Mesendoderm (in vitro differentiated cells): ENCODE data around the gene CDK5R1.

Experiments
- DNase-seq: peaks from one replicate; pipeline ENCODE4 v3.0.0; 2013
- H2AK5ac ChIP-seq: 2 replicates; pipeline ENCODE4 v1.6.1; 2013; ENCODE audit warnings: low read length, inconsistent platforms
- H2BK120ac ChIP-seq: 2 replicates; pipeline ENCODE4 v1.6.1; 2013; ENCODE audit warnings: low read depth, mild to moderate bottlenecking, low read length, moderate library complexity, mixed read lengths
- H2BK15ac ChIP-seq: replicated peaks from 2 replicates; pipeline ENCODE4 v1.6.1; 2013; ENCODE audit warnings: low read depth, mild to moderate bottlenecking, moderate library complexity
- H2BK5ac ChIP-seq: 2 replicates; pipeline ENCODE4 v1.6.1; 2013; ENCODE audit warnings: low read length, inconsistent platforms
- H3K18ac ChIP-seq: 2 replicates; pipeline ENCODE4 v1.6.1; 2013; ENCODE audit warnings: mild to moderate bottlenecking, low read length, mixed read lengths
- H3K23ac ChIP-seq: one replicate; pipeline ENCODE4 v1.6.1; 2013; ENCODE audit warnings: low read length
- H3K27ac ChIP-seq: 2 replicates; pipeline ENCODE4 v1.5.1; 2013; ENCODE audit warnings: low read depth, mild to moderate bottlenecking, inconsistent platforms, low read length, moderate library complexity
- H3K27me3 ChIP-seq: 2 replicates; pipeline ENCODE4 v1.6.1; 2013; ENCODE audit warnings: low read length, control low read depth, mild to moderate bottlenecking, inconsistent platforms; ENCODE audit not compliant: insufficient read depth, poor library complexity
- H3K36me3 ChIP-seq: 2 replicates; pipeline ENCODE4 v1.6.1; 2013; ENCODE audit warnings: low read length, inconsistent platforms; ENCODE audit not compliant: control insufficient read depth, insufficient read depth
- H3K4ac ChIP-seq: one replicate; pipeline ENCODE4 v1.6.1; 2013; ENCODE audit warnings: low read depth, mild to moderate bottlenecking, low read length, moderate library complexity
- H3K4me1 ChIP-seq: 2 replicates; pipeline ENCODE4 v1.6.1; 2013; ENCODE audit warnings: low read depth, low read length, inconsistent platforms; ENCODE audit not compliant: control insufficient read depth
- H3K4me2 ChIP-seq: 2 replicates; pipeline ENCODE4 v1.6.1; 2013; ENCODE audit warnings: low read length
- H3K4me3 ChIP-seq: 2 replicates; pipeline ENCODE4 v1.5.1; 2013; ENCODE audit warnings: mild to moderate bottlenecking, low read length
- H3K56ac ChIP-seq: one replicate; pipeline ENCODE4 v1.6.1; 2013; ENCODE audit warnings: low read length
- H3K79me1 ChIP-seq: 2 replicates; pipeline ENCODE4 v1.6.1; 2013; ENCODE audit warnings: low read length, inconsistent platforms
- H3K79me2 ChIP-seq: 2 replicates; pipeline ENCODE4 v1.6.1; 2013; ENCODE audit warnings: mild to moderate bottlenecking, low read length; ENCODE audit not compliant: control insufficient read depth, insufficient read depth
- H3K9ac ChIP-seq: 2 replicates; pipeline ENCODE4 v1.6.1; 2013; ENCODE audit warnings: low read length, inconsistent platforms
- H4K5ac ChIP-seq: one replicate; pipeline ENCODE4 v1.6.1; 2013; ENCODE audit warnings: low read length
- H4K8ac ChIP-seq: one replicate; pipeline ENCODE4 v1.6.1; 2013; ENCODE audit warnings: low read depth, mild to moderate bottlenecking, control low read depth, low read length, moderate library complexity
- WGBS: extraction: QIAGEN DNeasy Blood & Tissue Kit; methylation state at CpG from one replicate; pipeline ENCODE4 v1.1.7; 2013; ENCODE audit warnings: low lambda C conversion rate, missing lambda C conversion rate; ENCODE audit not compliant: insufficient coverage; ENCODE audit errors: extremely low coverage; 5-methylcytosine and 5-hydroxymethylcytosine counted together

The CDK5R1 gene

GRCh38 chr17:32490101-32490482 lies 3.3 kb downstream of the CDK5R1 start:
- Histone ChIP-seq H3K9ac (no peak overlapping the region), H2BK120ac (no peak overlapping the region), H3K36me3 (no peaks in the 10 kb centered on the region), H3K18ac (no peak overlapping the region), H3K79me2 (peaks cover 5% of the 10 kb centered on the region), H3K4me1 (peaks cover 7% of the 10 kb centered on the region), H3K4me3 (no peak overlapping the region), H4K8ac (no peak overlapping the region), H2BK5ac (no peak overlapping the region), H2AK5ac (no peak overlapping the region), H3K23ac (no peak overlapping the region), H3K56ac (no peak overlapping the region), H4K5ac (no peak overlapping the region), H2BK15ac (no peak overlapping the region), H3K79me1 (peaks cover 10% of the 10 kb centered on the region), H3K4me2 (no peak overlapping the region), H3K27me3 (no peaks in the 10 kb centered on the region), H3K27ac (no peak overlapping the region), H3K4ac (no peak overlapping the region)
- DNase-seq: peak; percentile 22
- no CpG with 5 or more reads among the region's 16 CpGs for WGBS

GRCh38 chr17:32491371-32492263 lies 4.8 kb downstream of the CDK5R1 start:
- no peak overlapping the region for H3K4me3 ChIP-seq

GRCh38 chr17:32492264-32492589 lies 5.4 kb downstream of the CDK5R1 start:
- H3K36me3 ChIP-seq: no peaks in the 10 kb centered on the region
- H2AK5ac ChIP-seq: no peak overlapping the region
- no peaks in the 10 kb centered on the region for H3K27me3 ChIP-seq
- H3K4me2 ChIP-seq: no peak overlapping the region
- H2BK120ac ChIP-seq: no peak overlapping the region
- peaks cover 7% of the 10 kb centered on the region for H3K4me1 ChIP-seq
- H3K23ac ChIP-seq: no peak overlapping the region
- no peak overlapping the region for H4K8ac ChIP-seq
- DNase-seq: no peak
- H3K27ac ChIP-seq: no peak overlapping the region
- H3K9ac ChIP-seq: no peak overlapping the region
- H3K18ac ChIP-seq: no peak overlapping the region
- H3K79me2 ChIP-seq: peaks cover 5% of the 10 kb centered on the region
- no peak overlapping the region for H3K56ac ChIP-seq
- no CpG with 5 or more reads among the region's 4 CpGs for WGBS
- no peak overlapping the region for H2BK15ac ChIP-seq
- no peak overlapping the region for H4K5ac ChIP-seq
- no peak overlapping the region for H3K4me3 ChIP-seq
- H3K79me1 ChIP-seq: peaks cover 10% of the 10 kb centered on the region
- H2BK5ac ChIP-seq: no peak overlapping the region
- H3K4ac ChIP-seq: no peak overlapping the region

More at GRCh38 chr17:32491371-32492263, 4.8 kb downstream of the CDK5R1 start:
- H3K36me3 ChIP-seq: no peaks in the 10 kb centered on the region
- peaks cover 5% of the 10 kb centered on the region for H3K79me2 ChIP-seq
- H3K4ac ChIP-seq: no peak overlapping the region
- H2AK5ac ChIP-seq: no peak overlapping the region
- H3K4me1 ChIP-seq: peaks cover 7% of the 10 kb centered on the region
- H4K8ac ChIP-seq: no peak overlapping the region
- H2BK15ac ChIP-seq: no peak overlapping the region
- no peak overlapping the region for H3K27ac ChIP-seq
- H4K5ac ChIP-seq: no peak overlapping the region
- no peak overlapping the region for H2BK5ac ChIP-seq
- no peak for DNase-seq
- WGBS: no CpG with 5 or more reads among the region's 21 CpGs
- H3K56ac ChIP-seq: no peak overlapping the region
- H3K4me2 ChIP-seq: no peak overlapping the region
- H2BK120ac ChIP-seq: no peak overlapping the region
- H3K23ac ChIP-seq: no peak overlapping the region
- no peak overlapping the region for H3K18ac ChIP-seq
- H3K9ac ChIP-seq: no peak overlapping the region
- H3K79me1 ChIP-seq: peaks cover 10% of the 10 kb centered on the region
- no peaks in the 10 kb centered on the region for H3K27me3 ChIP-seq

DNA sequence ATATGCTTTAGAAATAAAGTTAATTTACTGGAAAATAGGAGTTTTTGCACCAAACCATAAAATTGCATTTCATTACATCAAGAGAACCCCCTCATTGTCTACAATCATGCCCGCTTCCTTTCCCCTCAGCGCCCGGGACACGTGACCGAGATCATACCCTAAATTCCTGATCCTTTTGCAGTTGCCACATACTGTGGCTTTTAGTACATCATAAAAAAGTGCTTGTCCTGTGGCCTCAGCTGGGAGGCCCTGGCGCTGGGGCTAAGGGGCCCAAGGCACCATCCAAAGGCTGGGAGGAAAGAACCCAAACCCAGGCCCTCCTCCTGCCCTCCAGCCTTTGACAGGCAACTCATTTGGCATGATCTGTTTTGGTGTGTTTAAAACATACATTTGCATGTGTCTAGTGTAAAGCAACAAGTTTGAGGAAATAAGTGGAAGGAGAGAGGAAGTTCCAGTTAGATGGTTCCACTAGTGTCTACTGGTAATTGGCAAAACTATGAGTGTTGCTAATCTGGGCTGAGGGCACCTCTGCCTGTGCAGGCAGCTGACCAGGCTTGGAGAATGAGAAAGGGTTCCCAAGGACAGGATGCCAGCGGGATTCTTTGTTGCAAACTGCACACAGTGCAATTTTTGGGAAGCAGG lies 6.0 kb downstream of the CDK5R1 start:
- Histone ChIP-seq H2BK5ac (no peak overlapping the region), H3K18ac (no peak overlapping the region), H2BK120ac (no peak overlapping the region), H3K79me1 (peaks cover 10% of the 10 kb centered on the region), H3K4me3 (no peak overlapping the region), H3K4ac (no peak overlapping the region), H3K36me3 (no peaks in the 10 kb centered on the region), H3K23ac (no peak overlapping the region), H3K4me1 (peaks cover 9% of the 10 kb centered on the region), H3K56ac (no peak overlapping the region), H3K4me2 (no peak overlapping the region), H3K9ac (no peak overlapping the region), H4K8ac (no peak overlapping the region), H3K79me2 (peaks cover 5% of the 10 kb centered on the region), H4K5ac (no peak overlapping the region), H3K27me3 (no peaks in the 10 kb centered on the region), H2BK15ac (no peak overlapping the region), H3K27ac (no peak overlapping the region), H2AK5ac (no peak overlapping the region)
- DNase-seq: no peak
- WGBS: no CpG with 5 or more reads among the region's 7 CpGs

DNA sequence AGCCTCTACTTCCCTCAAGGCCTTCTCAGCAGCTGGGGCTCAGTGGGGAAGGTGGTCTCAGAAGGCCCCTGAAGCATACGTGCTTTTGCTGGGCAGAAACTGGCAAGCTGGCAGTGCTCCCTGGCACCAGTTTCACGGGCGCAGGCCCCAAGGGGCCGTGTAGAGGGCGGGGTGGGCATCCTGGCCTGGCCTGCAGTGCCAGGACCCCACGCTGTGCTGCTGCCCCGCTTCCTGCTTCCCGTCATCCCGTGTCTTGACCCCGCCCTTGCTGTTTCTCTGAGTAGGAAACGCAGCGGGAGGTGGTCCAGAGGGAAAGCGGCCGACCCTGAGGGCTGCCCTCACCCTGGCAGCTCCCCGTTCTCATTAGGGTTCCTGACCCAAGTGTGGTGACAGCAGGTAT lies 6.8 kb downstream of the CDK5R1 start:
- Histone ChIP-seq H2BK5ac (no peak overlapping the region), H3K18ac (no peak overlapping the region), H3K4me3 (no peak overlapping the region), H3K27ac (no peak overlapping the region), H2BK120ac (no peak overlapping the region), H3K4me1 (peaks cover 4% of the 10 kb centered on the region), H2AK5ac (no peak overlapping the region), H3K79me1 (peaks cover 9% of the 10 kb centered on the region), H4K5ac (no peak overlapping the region), H2BK15ac (no peak overlapping the region), H3K56ac (no peak overlapping the region), H3K36me3 (no peaks in the 10 kb centered on the region), H3K4ac (no peak overlapping the region), H3K27me3 (no peaks in the 10 kb centered on the region), H3K23ac (peak overlapping the region; percentile 53), H3K9ac (no peak overlapping the region), H4K8ac (no peak overlapping the region), H3K79me2 (peaks cover 3% of the 10 kb centered on the region), H3K4me2 (no peak overlapping the region)
- WGBS: no CpG with 5 or more reads among the region's 15 CpGs
- no peak for DNase-seq
